BLaER1 (cell line): ENCODE measurements around the gene MDM4.
"Not testable (repeated sequence)": the region's sequence is repeated elsewhere in the genome, so short reads cannot be mapped to it uniquely, and the experiment has no call there.

Source experiments
- H3K27ac ChIP-seq: shearing (Covaris generic); formaldehyde crosslinking; 2 replicates; pipeline ENCODE4 v1.8.1; 2022
- H3K27me3 ChIP-seq: shearing (Covaris generic); formaldehyde crosslinking; 2 replicates; pipeline ENCODE4 v1.8.1; 2022
- H3K36me3 ChIP-seq: shearing (Covaris generic); formaldehyde crosslinking; 2 replicates; pipeline ENCODE4 v1.8.1; 2022
- H3K4me1 ChIP-seq: shearing (Covaris generic); formaldehyde crosslinking; 2 replicates; pipeline ENCODE4 v1.8.1; 2022
- H3K4me2 ChIP-seq: shearing (Covaris generic); formaldehyde crosslinking; 2 replicates; pipeline ENCODE4 v1.8.1; 2022
- H3K4me3 ChIP-seq: shearing (Covaris generic); formaldehyde crosslinking; 2 replicates; pipeline ENCODE4 v1.8.1; 2022
- H3K9ac ChIP-seq: shearing (Covaris generic); formaldehyde crosslinking; 2 replicates; pipeline ENCODE4 v1.8.1; 2022
- H3K9me3 ChIP-seq: shearing (Covaris generic); formaldehyde crosslinking; 2 replicates; pipeline ENCODE4 v1.8.1; 2022
- H4K20me1 ChIP-seq: shearing (Covaris generic); formaldehyde crosslinking; 2 replicates; pipeline ENCODE4 v1.8.1; 2022
- Cebpa-rat ChIP-seq: shearing (Covaris generic); IDR thresholded peaks from 2 replicates; pipeline ENCODE4 v1.8.1; 2022

The MDM4 gene

GRCh38 chr1:204513117-204513716 lies 3.0 kb upstream of the MDM4 start:
- Histone ChIP-seq H3K4me1 (peaks cover 74% of the 10 kb centered on the region), H3K4me3 (peak overlapping the region; percentile 50), H3K4me2 (peak overlapping the region; percentile 90), H4K20me1 (no peaks in the 10 kb centered on the region), H3K27me3 (no peaks in the 10 kb centered on the region), H3K27ac (peak overlapping the region; percentile 100), H3K9me3 (peaks cover 13% of the 10 kb centered on the region), H3K9ac (peak overlapping the region; percentile 79), H3K36me3 (peaks cover 9% of the 10 kb centered on the region)
- TF ChIP-seq Cebpa-rat = no peak

- no peak for TF ChIP-seq Cebpa-rat
- peak overlapping the region; percentile 90 for H3K4me2 ChIP-seq
- H3K27me3 ChIP-seq = no peaks in the 10 kb centered on the region
- peaks cover 23% of the 10 kb centered on the region for H3K36me3 ChIP-seq
- H3K4me1 ChIP-seq = peaks cover 79% of the 10 kb centered on the region
- no peaks in the 10 kb centered on the region for H4K20me1 ChIP-seq
- peak overlapping the region; percentile 100 for H3K27ac ChIP-seq
- H3K4me3 ChIP-seq = no peak overlapping the region
- no peak overlapping the region for H3K9ac ChIP-seq
- peaks cover 18% of the 10 kb centered on the region for H3K9me3 ChIP-seq
Observed at GRCh38 chr1:204514828-204515227, 1.4 kb upstream of the MDM4 start.

- not testable (repeated sequence) for H4K20me1 ChIP-seq, H3K27me3 ChIP-seq, H3K9me3 ChIP-seq
- H3K36me3 ChIP-seq = peaks cover 23% of the 10 kb centered on the region
- H3K4me3 ChIP-seq = peak overlapping the region; percentile 82
- H3K9ac ChIP-seq = peak overlapping the region; percentile 99
- H3K4me2 ChIP-seq = peak overlapping the region; percentile 90
- peaks cover 86% of the 10 kb centered on the region for H3K4me1 ChIP-seq
- peak overlapping the region; percentile 100 for H3K27ac ChIP-seq
Observed at GRCh38 chr1:204517382-204517781, 1.2 kb downstream of the MDM4 start.

GRCh38 chr1:204520834-204521709 lies 4.9 kb downstream of the MDM4 start:
- TF ChIP-seq Cebpa-rat = no peak
- Histone ChIP-seq H3K4me1 (peaks cover 86% of the 10 kb centered on the region), H4K20me1 (no peaks in the 10 kb centered on the region), H3K36me3 (peaks cover 50% of the 10 kb centered on the region), H3K9me3 (peaks cover 25% of the 10 kb centered on the region), H3K4me2 (peak overlapping the region; percentile 90), H3K27me3 (no peaks in the 10 kb centered on the region), H3K9ac (peak overlapping the region; percentile 76), H3K27ac (peak overlapping the region; percentile 100), H3K4me3 (peak overlapping the region; percentile 44)

- H3K9me3 ChIP-seq = peaks cover 25% of the 10 kb centered on the region
- peaks cover 95% of the 10 kb centered on the region for H3K4me1 ChIP-seq
- peaks cover 60% of the 10 kb centered on the region for H3K36me3 ChIP-seq
- H3K4me2 ChIP-seq = peak overlapping the region; percentile 90
- not testable (repeated sequence) for H4K20me1 ChIP-seq, H3K27me3 ChIP-seq
- peak overlapping the region; percentile 76 for H3K9ac ChIP-seq
- H3K27ac ChIP-seq = peak overlapping the region; percentile 100
- peak overlapping the region; percentile 44 for H3K4me3 ChIP-seq
Observed at GRCh38 chr1:204521941-204522521, 5.8 kb downstream of the MDM4 start.

GRCh38 chr1:204523605-204524215 lies 7.5 kb downstream of the MDM4 start:
- H3K9me3 ChIP-seq = peaks cover 25% of the 10 kb centered on the region
- H4K20me1 ChIP-seq = peaks cover 8% of the 10 kb centered on the region; the same call in 1 of the 2 replicates
- peak overlapping the region; percentile 40 for H3K4me3 ChIP-seq
- peak overlapping the region; percentile 28 for H3K27ac ChIP-seq
- H3K27me3 ChIP-seq = no peaks in the 10 kb centered on the region
- peaks cover 95% of the 10 kb centered on the region for H3K4me1 ChIP-seq
- no peak for TF ChIP-seq Cebpa-rat
- H3K9ac ChIP-seq = no peak overlapping the region
- H3K4me2 ChIP-seq = peak overlapping the region; percentile 39; the same call in 1 of the 2 replicates
- peaks cover 63% of the 10 kb centered on the region for H3K36me3 ChIP-seq

- peak overlapping the region; percentile 28; the same call in 1 of the 2 replicates for H3K27ac ChIP-seq
- peaks cover 20% of the 10 kb centered on the region for H4K20me1 ChIP-seq
- H3K4me1 ChIP-seq = peaks cover 84% of the 10 kb centered on the region
- TF ChIP-seq Cebpa-rat = no peak
- H3K4me2 ChIP-seq = no peak overlapping the region; the same call in 1 of the 2 replicates
- H3K4me3 ChIP-seq = no peak overlapping the region
- no peak overlapping the region for H3K9ac ChIP-seq
- peaks cover 18% of the 10 kb centered on the region for H3K9me3 ChIP-seq
- peaks cover 67% of the 10 kb centered on the region for H3K36me3 ChIP-seq
- no peaks in the 10 kb centered on the region for H3K27me3 ChIP-seq
Observed at GRCh38 chr1:204524986-204525385, 8.8 kb downstream of the MDM4 start.

GRCh38 chr1:204528241-204528640 lies 12.0 kb downstream of the MDM4 start:
- Histone ChIP-seq H3K27me3 (no peaks in the 10 kb centered on the region), H3K9me3 (peaks cover 9% of the 10 kb centered on the region), H3K4me1 (peaks cover 55% of the 10 kb centered on the region), H4K20me1 (peaks cover 43% of the 10 kb centered on the region), H3K4me3 (no peak overlapping the region), H3K36me3 (peaks cover 99% of the 10 kb centered on the region), H3K9ac (no peak overlapping the region), H3K27ac (no peak overlapping the region), H3K4me2 (no peak overlapping the region)
- no peak for TF ChIP-seq Cebpa-rat

- H3K9ac ChIP-seq = no peak overlapping the region
- peaks cover 100% of the 10 kb centered on the region for H3K36me3 ChIP-seq
- peaks cover 47% of the 10 kb centered on the region for H4K20me1 ChIP-seq
- peaks cover 52% of the 10 kb centered on the region for H3K4me1 ChIP-seq
- TF ChIP-seq Cebpa-rat = no peak
- no peak overlapping the region for H3K4me2 ChIP-seq
- H3K27ac ChIP-seq = no peak overlapping the region
- H3K9me3 ChIP-seq = peaks cover 5% of the 10 kb centered on the region
- H3K27me3 ChIP-seq = no peaks in the 10 kb centered on the region
- H3K4me3 ChIP-seq = no peak overlapping the region
Observed at GRCh38 chr1:204528677-204529076, 12.5 kb downstream of the MDM4 start.
